HG03135 (cell line): ENCODE data around the gene CFAP97D1.

ENCODE experiments used
- ATAC-seq: cut with Tn5 transposase; IDR thresholded peaks from one replicate; pipeline ENCODE4 v1.9.1; 2021; ENCODE audit warnings: mild to moderate bottlenecking, moderate library complexity; ENCODE audit not compliant: unreplicated experiment

CFAP97D1 gene

GRCh38 chr17:43780135-43780534 is at the start of gene CFAP97D1:
CFAP97D1 (plus strand) TSS chr17:43780435; CDS start chr17:43780463, 28 bp downstream.
- ATAC-seq = no peak

- no peak for ATAC-seq
Observed at GRCh38 chr17:43732958-43733357, 47.3 kb upstream of the CFAP97D1 start.

- ATAC-seq = no peak
Observed at GRCh38 chr17:43733956-43734355, 46.3 kb upstream of the CFAP97D1 start.

GRCh38 chr17:43734376-43734775 is 45.9 kb upstream of the CFAP97D1 start:
- no peak for ATAC-seq

- ATAC-seq = no peak
Observed at GRCh38 chr17:43736389-43736788, 43.8 kb upstream of the CFAP97D1 start.

- ATAC-seq = no peak
Observed at GRCh38 chr17:43737722-43738121, 42.5 kb upstream of the CFAP97D1 start.

- ATAC-seq = no peak
Observed at GRCh38 chr17:43740541-43740940, 39.7 kb upstream of the CFAP97D1 start.

GRCh38 chr17:43741636-43742035 is 38.6 kb upstream of the CFAP97D1 start:
- ATAC-seq = no peak

- no peak for ATAC-seq
Observed at GRCh38 chr17:43745541-43745940, 34.7 kb upstream of the CFAP97D1 start.

- ATAC-seq = no peak
Observed at GRCh38 chr17:43750153-43750552, 30.1 kb upstream of the CFAP97D1 start.

- no peak for ATAC-seq
Observed at GRCh38 chr17:43753493-43754129, 26.6 kb upstream of the CFAP97D1 start.

- ATAC-seq = no peak
Observed at GRCh38 chr17:43754947-43755346, 25.3 kb upstream of the CFAP97D1 start.

- ATAC-seq = no peak
Observed at GRCh38 chr17:43755389-43755875, 24.8 kb upstream of the CFAP97D1 start.

- no peak for ATAC-seq
Observed at GRCh38 chr17:43756201-43756600, 24.0 kb upstream of the CFAP97D1 start.

- no peak for ATAC-seq
Observed at GRCh38 chr17:43757171-43757660, 23.0 kb upstream of the CFAP97D1 start.

GRCh38 chr17:43758086-43758485 is 22.1 kb upstream of the CFAP97D1 start:
- ATAC-seq = no peak

- no peak for ATAC-seq
Observed at GRCh38 chr17:43758497-43759174, 21.6 kb upstream of the CFAP97D1 start, which contains the start of gene SOST. SOST (minus strand) TSS chr17:43758791; CDS start chr17:43758741, 50 bp downstream.

GRCh38 chr17:43759836-43760235 is 20.4 kb upstream of the CFAP97D1 start:
- no peak for ATAC-seq

GRCh38 chr17:43760254-43760852 is 19.9 kb upstream of the CFAP97D1 start:
- ATAC-seq = no peak

GRCh38 chr17:43766413-43767052 is 13.7 kb upstream of the CFAP97D1 start:
- no peak for ATAC-seq

GRCh38 chr17:43767053-43767712 is 13.1 kb upstream of the CFAP97D1 start:
- ATAC-seq = no peak
